GM23338 (cell line): ENCODE results near the gene MUC5AC. TPM values are rescaled to one million over a fixed set of nuclear protein-coding genes. Genes with fewer than 3 reads are reported as not detected.

ENCODE experiments used
- ATAC-seq: fragments of 200-7000 bp; cut with Tn5 transposase; 3 replicates; pipeline ENCODE4 v1.9.1; 2020
- DNase-seq: peaks from one replicate; pipeline ENCODE4 v3.0.0-alpha.2; 2015; ENCODE audit warnings: low spot score
- H2AFZ ChIP-seq: fragments of 200-600 bp; sonication (generic); 2 replicates; pipeline ENCODE4 v1.8.0; 2016; ENCODE audit warnings: antibody characterized with exemption, mild to moderate bottlenecking, moderate library complexity
- H3F3A ChIP-seq: fragments of 200-600 bp; sonication (generic); replicated peaks from 2 replicates; pipeline ENCODE4 v1.8.0; 2017; ENCODE audit warnings: antibody characterized with exemption, mixed run types, low read depth
- H3K27ac ChIP-seq: fragments of 200-600 bp; sonication (generic); 2 replicates; pipeline ENCODE4 v1.6.1; 2016; ENCODE audit warnings: low read depth
- H3K27me3 ChIP-seq: fragments of 200-600 bp; sonication (generic); 2 replicates; pipeline ENCODE4 v1.8.0; 2016; ENCODE audit warnings: mild to moderate bottlenecking, mixed run types, moderate library complexity; ENCODE audit not compliant: insufficient read depth
- H3K36me3 ChIP-seq: fragments of 200-600 bp; sonication (generic); 2 replicates; pipeline ENCODE4 v1.8.0; 2016; ENCODE audit warnings: mild to moderate bottlenecking; ENCODE audit not compliant: insufficient read depth
- H3K4me1 ChIP-seq: fragments of 200-600 bp; sonication (generic); 2 replicates; pipeline ENCODE4 v1.8.0; 2016; ENCODE audit warnings: mild to moderate bottlenecking, moderate library complexity; ENCODE audit not compliant: insufficient read depth
- H3K4me2 ChIP-seq: fragments of 200-600 bp; sonication (generic); 2 replicates; pipeline ENCODE4 v1.7.1; 2017; ENCODE audit warnings: mixed run types
- H3K4me3 ChIP-seq: fragments of 200-600 bp; sonication (generic); 2 replicates; pipeline ENCODE4 v1.6.1; 2016; ENCODE audit warnings: mixed run types
- H3K79me2 ChIP-seq: fragments of 200-600 bp; sonication (generic); replicated peaks from 2 replicates; pipeline ENCODE4 v1.8.0; 2017; ENCODE audit warnings: mild to moderate bottlenecking; ENCODE audit not compliant: insufficient read depth
- H3K9me2 ChIP-seq: fragments of 200-600 bp; sonication (generic); 2 replicates; pipeline ENCODE4 v1.8.0; 2017; ENCODE audit not compliant: insufficient read depth
- H4K20me1 ChIP-seq: fragments of 200-600 bp; sonication (generic); replicated peaks from 2 replicates; pipeline ENCODE4 v1.8.0; 2017; ENCODE audit warnings: mild to moderate bottlenecking; ENCODE audit not compliant: insufficient read depth
- H3K27ac Mint-ChIP-seq: 2 replicates; pipeline ENCODE4 v1.8.0; 2020; ENCODE audit warnings: inconsistent platforms, mild to moderate bottlenecking, moderate library complexity, mixed read lengths
- H3K27me3 Mint-ChIP-seq: 3 replicates; pipeline ENCODE4 v1.8.0; 2022; ENCODE audit warnings: low read depth, mild to moderate bottlenecking, moderate library complexity, mixed read lengths, inconsistent platforms; ENCODE audit not compliant: insufficient read depth, poor library complexity
- H3K36me3 Mint-ChIP-seq: 3 replicates; pipeline ENCODE4 v1.8.0; 2021; ENCODE audit warnings: low read depth, mild to moderate bottlenecking, inconsistent platforms, moderate library complexity, mixed read lengths
- H3K4me1 Mint-ChIP-seq: 3 replicates; pipeline ENCODE4 v1.8.0; 2020; ENCODE audit warnings: mild to moderate bottlenecking, inconsistent platforms, mixed read lengths
- H3K4me3 Mint-ChIP-seq: 3 replicates; pipeline ENCODE4 v1.8.0; 2021; ENCODE audit warnings: moderate library complexity, mild to moderate bottlenecking, inconsistent platforms, mixed read lengths
- H3K9me3 Mint-ChIP-seq: 3 replicates; pipeline ENCODE4 v1.8.0; 2020; ENCODE audit warnings: moderate library complexity, mild to moderate bottlenecking, inconsistent platforms, mixed read lengths
- EZH2 ChIP-seq: fragments of 200-600 bp; sonication (generic); IDR thresholded peaks from one replicate; pipeline ENCODE4 v1.8.0; 2017; ENCODE audit warnings: antibody characterized with exemption, mild to moderate bottlenecking, low read depth; ENCODE audit not compliant: unreplicated experiment
- POLR2AphosphoS5 ChIP-seq: IDR thresholded peaks from 2 replicates; pipeline ENCODE4 v1.6.1; 2016; ENCODE audit warnings: antibody characterized with exemption, low read depth
- STAT1 ChIP-seq: IDR thresholded peaks from one replicate; pipeline ENCODE4 v1.6.1; 2016; ENCODE audit warnings: antibody characterized with exemption; ENCODE audit not compliant: unreplicated experiment
- ZNF114 ChIP-seq: fragments of 250-450 bp; sonication (Bioruptor Pico); IDR thresholded peaks from 2 replicates; pipeline ENCODE4 v1.5.0; 2020; ENCODE audit warnings: mild to moderate bottlenecking, moderate library complexity
- ZNF331 ChIP-seq: fragments of 250-450 bp; sonication (Bioruptor Pico); IDR thresholded peaks from 2 replicates; pipeline ENCODE4 v1.5.0; 2020; ENCODE audit warnings: low read depth, mild to moderate bottlenecking, moderate library complexity
- polyA plus RNA-seq: library from polyadenylated mRNA; unstranded; fragments of >200 nt; fragmentation: Nextera tagmentation; extraction: Ambion mirVana; gene quantifications from 2 replicates; pipeline ENCODE4 v1.2.1, GENCODE V29; 2016
- total RNA-seq: library from RNA; depleted of rRNA; stranded (reverse); fragments of >200 nt; shearing (Covaris generic); gene quantifications from 2 replicates; pipeline ENCODE4 v1.2.3, GENCODE V29; 2014
- TF ChIP-seq, protein P1 (sequence below): IDR thresholded peaks from one replicate; pipeline ENCODE4 v1.6.1; 2018; ENCODE audit warnings: antibody characterized with exemption; ENCODE audit not compliant: unreplicated experiment
- TF ChIP-seq, protein P2 (sequence below): IDR thresholded peaks from 2 replicates; pipeline ENCODE4 v1.6.1; 2016; ENCODE audit warnings: antibody characterized with exemption
- TF ChIP-seq, protein P3 (sequence below): fragments of 250-450 bp; sonication (Bioruptor Pico); IDR thresholded peaks from 2 replicates; pipeline ENCODE4 v1.5.0; 2020; ENCODE audit warnings: mild to moderate bottlenecking, moderate library complexity

MUC5AC gene
- total and polyA plus RNA-seq, 2 experiments from 2014 or later: not detected

DNA sequence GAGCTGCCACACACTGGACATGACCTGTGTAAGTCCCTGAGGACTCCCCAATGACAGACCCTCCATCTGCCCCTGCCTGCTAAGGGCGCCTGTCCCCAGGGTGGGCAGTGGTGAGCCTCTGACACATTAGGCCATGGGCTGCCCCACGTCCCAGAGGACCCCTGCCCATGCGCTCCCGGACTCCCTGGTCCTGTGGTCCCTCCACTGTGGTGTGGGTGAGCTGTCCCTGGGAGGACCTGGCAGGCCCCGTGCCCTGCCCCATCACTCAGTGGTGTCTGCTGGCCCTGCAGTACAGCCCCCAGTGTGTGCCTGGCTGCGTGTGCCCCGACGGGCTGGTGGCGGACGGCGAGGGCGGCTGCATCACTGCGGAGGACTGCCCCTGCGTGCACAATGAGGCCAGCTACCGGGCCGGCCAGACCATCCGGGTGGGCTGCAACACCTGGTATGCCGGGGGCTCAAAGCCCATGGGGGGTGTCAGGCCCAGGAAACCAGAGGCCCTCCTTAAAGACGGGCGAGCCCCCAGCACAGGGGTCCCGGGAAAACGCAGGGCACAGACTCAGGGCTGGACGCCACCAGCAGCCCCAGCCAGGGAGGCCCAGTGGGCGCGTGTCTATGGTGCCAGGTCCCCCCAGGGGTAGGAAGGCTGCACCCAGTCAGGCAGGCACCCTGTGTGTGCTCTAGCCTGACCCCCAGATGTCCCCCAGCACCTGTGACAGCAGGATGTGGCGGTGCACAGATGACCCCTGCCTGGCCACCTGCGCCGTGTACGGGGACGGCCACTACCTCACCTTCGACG, 18.7 kb downstream of the MUC5AC start:
- Mint-ChIP-seq H3K27ac (no peak overlapping the region), H3K4me1 (no peaks in the 10 kb centered on the region), H3K4me3 (no peak overlapping the region), H3K27me3 (peaks cover 7% of the 10 kb centered on the region), H3K9me3 (peaks cover 20% of the 10 kb centered on the region), H3K36me3 (peaks cover 8% of the 10 kb centered on the region)
- no peak overlapping the region for H3K4me3 ChIP-seq
- no peak for ATAC-seq
- H3K4me2 ChIP-seq: no peak overlapping the region
- no peaks in the 10 kb centered on the region for H3F3A ChIP-seq
- no peaks in the 10 kb centered on the region for H4K20me1 ChIP-seq
- H3K4me1 ChIP-seq: no peaks in the 10 kb centered on the region
- H3K79me2 ChIP-seq: no peaks in the 10 kb centered on the region
- no peak overlapping the region for H3K27ac ChIP-seq
- H2AFZ ChIP-seq: no peak overlapping the region
- H3K36me3 ChIP-seq: no peaks in the 10 kb centered on the region
- H3K9me2 ChIP-seq: no peaks in the 10 kb centered on the region
- TF ChIP-seq, protein P1, sequence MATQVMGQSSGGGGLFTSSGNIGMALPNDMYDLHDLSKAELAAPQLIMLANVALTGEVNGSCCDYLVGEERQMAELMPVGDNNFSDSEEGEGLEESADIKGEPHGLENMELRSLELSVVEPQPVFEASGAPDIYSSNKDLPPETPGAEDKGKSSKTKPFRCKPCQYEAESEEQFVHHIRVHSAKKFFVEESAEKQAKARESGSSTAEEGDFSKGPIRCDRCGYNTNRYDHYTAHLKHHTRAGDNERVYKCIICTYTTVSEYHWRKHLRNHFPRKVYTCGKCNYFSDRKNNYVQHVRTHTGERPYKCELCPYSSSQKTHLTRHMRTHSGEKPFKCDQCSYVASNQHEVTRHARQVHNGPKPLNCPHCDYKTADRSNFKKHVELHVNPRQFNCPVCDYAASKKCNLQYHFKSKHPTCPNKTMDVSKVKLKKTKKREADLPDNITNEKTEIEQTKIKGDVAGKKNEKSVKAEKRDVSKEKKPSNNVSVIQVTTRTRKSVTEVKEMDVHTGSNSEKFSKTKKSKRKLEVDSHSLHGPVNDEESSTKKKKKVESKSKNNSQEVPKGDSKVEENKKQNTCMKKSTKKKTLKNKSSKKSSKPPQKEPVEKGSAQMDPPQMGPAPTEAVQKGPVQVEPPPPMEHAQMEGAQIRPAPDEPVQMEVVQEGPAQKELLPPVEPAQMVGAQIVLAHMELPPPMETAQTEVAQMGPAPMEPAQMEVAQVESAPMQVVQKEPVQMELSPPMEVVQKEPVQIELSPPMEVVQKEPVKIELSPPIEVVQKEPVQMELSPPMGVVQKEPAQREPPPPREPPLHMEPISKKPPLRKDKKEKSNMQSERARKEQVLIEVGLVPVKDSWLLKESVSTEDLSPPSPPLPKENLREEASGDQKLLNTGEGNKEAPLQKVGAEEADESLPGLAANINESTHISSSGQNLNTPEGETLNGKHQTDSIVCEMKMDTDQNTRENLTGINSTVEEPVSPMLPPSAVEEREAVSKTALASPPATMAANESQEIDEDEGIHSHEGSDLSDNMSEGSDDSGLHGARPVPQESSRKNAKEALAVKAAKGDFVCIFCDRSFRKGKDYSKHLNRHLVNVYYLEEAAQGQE: no peak
- no peak for TF ChIP-seq STAT1
- TF ChIP-seq POLR2AphosphoS5: no peak
- no peak for TF ChIP-seq EZH2
- TF ChIP-seq, protein P2, sequence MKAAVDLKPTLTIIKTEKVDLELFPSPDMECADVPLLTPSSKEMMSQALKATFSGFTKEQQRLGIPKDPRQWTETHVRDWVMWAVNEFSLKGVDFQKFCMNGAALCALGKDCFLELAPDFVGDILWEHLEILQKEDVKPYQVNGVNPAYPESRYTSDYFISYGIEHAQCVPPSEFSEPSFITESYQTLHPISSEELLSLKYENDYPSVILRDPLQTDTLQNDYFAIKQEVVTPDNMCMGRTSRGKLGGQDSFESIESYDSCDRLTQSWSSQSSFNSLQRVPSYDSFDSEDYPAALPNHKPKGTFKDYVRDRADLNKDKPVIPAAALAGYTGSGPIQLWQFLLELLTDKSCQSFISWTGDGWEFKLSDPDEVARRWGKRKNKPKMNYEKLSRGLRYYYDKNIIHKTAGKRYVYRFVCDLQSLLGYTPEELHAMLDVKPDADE: no peak
- no peak for TF ChIP-seq ZNF331 (CRISPR knock-in tag)
- no peak for TF ChIP-seq ZNF114 (CRISPR knock-in tag)
- TF ChIP-seq, protein P3, sequence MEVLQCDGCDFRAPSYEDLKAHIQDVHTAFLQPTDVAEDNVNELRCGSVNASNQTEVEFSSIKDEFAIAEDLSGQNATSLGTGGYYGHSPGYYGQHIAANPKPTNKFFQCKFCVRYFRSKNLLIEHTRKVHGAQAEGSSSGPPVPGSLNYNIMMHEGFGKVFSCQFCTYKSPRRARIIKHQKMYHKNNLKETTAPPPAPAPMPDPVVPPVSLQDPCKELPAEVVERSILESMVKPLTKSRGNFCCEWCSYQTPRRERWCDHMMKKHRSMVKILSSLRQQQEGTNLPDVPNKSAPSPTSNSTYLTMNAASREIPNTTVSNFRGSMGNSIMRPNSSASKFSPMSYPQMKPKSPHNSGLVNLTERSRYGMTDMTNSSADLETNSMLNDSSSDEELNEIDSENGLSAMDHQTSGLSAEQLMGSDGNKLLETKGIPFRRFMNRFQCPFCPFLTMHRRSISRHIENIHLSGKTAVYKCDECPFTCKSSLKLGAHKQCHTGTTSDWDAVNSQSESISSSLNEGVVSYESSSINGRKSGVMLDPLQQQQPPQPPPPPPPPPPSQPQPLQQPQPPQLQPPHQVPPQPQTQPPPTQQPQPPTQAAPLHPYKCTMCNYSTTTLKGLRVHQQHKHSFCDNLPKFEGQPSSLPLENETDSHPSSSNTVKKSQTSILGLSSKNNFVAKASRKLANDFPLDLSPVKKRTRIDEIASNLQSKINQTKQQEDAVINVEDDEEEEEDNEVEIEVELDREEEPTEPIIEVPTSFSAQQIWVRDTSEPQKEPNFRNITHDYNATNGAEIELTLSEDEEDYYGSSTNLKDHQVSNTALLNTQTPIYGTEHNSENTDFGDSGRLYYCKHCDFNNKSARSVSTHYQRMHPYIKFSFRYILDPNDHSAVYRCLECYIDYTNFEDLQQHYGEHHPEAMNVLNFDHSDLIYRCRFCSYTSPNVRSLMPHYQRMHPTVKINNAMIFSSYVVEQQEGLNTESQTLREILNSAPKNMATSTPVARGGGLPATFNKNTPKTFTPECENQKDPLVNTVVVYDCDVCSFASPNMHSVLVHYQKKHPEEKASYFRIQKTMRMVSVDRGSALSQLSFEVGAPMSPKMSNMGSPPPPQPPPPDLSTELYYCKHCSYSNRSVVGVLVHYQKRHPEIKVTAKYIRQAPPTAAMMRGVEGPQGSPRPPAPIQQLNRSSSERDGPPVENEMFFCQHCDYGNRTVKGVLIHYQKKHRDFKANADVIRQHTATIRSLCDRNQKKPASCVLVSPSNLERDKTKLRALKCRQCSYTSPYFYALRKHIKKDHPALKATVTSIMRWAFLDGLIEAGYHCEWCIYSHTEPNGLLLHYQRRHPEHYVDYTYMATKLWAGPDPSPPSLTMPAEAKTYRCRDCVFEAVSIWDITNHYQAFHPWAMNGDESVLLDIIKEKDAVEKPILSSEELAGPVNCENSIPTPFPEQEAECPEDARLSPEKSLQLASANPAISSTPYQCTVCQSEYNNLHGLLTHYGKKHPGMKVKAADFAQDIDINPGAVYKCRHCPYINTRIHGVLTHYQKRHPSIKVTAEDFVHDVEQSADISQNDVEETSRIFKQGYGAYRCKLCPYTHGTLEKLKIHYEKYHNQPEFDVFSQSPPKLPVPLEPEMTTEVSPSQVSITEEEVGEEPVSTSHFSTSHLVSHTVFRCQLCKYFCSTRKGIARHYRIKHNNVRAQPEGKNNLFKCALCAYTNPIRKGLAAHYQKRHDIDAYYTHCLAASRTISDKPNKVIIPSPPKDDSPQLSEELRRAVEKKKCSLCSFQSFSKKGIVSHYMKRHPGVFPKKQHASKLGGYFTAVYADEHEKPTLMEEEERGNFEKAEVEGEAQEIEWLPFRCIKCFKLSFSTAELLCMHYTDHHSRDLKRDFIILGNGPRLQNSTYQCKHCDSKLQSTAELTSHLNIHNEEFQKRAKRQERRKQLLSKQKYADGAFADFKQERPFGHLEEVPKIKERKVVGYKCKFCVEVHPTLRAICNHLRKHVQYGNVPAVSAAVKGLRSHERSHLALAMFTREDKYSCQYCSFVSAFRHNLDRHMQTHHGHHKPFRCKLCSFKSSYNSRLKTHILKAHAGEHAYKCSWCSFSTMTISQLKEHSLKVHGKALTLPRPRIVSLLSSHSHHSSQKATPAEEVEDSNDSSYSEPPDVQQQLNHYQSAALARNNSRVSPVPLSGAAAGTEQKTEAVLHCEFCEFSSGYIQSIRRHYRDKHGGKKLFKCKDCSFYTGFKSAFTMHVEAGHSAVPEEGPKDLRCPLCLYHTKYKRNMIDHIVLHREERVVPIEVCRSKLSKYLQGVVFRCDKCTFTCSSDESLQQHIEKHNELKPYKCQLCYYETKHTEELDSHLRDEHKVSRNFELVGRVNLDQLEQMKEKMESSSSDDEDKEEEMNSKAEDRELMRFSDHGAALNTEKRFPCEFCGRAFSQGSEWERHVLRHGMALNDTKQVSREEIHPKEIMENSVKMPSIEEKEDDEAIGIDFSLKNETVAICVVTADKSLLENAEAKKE (CRISPR knock-in tag): no peak
- DNase-seq: no peak
- no peaks in the 10 kb centered on the region for H3K27me3 ChIP-seq
